AG10803 (cell line): Measurements from ENCODE around the gene ESF1.
"Not testable (repeated sequence)": the region's sequence is repeated elsewhere in the genome, so short reads cannot be mapped to it uniquely, and the experiment has no call there.

ENCODE experiments used
- DNase-seq: peaks from one replicate; pipeline ENCODE4 v3.0.0; 2010; ENCODE audit warnings: low read depth
- H3K4me3 ChIP-seq: 2 replicates; pipeline ENCODE4 v1.5.1; 2011; ENCODE audit warnings: mild to moderate bottlenecking, low read length, control low read depth
- TF ChIP-seq, protein P1 (sequence below): conservative IDR thresholded peaks from 2 replicates; pipeline ENCODE4 v1.5.1; 2011; ENCODE audit warnings: mild to moderate bottlenecking, low read length, control low read depth, inconsistent platforms

ESF1 gene

DNA sequence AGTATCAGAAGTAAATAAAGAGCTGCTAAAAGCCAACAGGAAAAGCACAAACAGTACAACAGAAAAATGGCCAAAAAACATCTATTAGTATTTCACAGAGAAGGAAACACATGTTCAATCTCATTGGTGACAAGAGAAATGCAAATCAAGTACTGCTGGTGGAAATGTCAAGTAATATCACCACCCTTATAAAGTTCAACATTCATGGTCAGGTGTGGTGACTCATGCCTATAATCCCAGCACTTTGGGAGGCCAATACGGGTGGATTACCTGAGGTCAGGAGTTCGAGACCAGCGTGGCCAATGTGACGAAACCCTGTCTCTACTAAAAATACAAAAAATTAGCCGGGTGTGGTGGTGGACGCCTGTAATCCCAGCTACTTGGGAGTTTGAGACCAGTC lies 42.8 kb downstream of the ESF1 start:
- DNase-seq = no peak
- TF ChIP-seq, protein P1, sequence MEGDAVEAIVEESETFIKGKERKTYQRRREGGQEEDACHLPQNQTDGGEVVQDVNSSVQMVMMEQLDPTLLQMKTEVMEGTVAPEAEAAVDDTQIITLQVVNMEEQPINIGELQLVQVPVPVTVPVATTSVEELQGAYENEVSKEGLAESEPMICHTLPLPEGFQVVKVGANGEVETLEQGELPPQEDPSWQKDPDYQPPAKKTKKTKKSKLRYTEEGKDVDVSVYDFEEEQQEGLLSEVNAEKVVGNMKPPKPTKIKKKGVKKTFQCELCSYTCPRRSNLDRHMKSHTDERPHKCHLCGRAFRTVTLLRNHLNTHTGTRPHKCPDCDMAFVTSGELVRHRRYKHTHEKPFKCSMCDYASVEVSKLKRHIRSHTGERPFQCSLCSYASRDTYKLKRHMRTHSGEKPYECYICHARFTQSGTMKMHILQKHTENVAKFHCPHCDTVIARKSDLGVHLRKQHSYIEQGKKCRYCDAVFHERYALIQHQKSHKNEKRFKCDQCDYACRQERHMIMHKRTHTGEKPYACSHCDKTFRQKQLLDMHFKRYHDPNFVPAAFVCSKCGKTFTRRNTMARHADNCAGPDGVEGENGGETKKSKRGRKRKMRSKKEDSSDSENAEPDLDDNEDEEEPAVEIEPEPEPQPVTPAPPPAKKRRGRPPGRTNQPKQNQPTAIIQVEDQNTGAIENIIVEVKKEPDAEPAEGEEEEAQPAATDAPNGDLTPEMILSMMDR = no peak
- H3K4me3 ChIP-seq = no peak overlapping the region

DNA sequence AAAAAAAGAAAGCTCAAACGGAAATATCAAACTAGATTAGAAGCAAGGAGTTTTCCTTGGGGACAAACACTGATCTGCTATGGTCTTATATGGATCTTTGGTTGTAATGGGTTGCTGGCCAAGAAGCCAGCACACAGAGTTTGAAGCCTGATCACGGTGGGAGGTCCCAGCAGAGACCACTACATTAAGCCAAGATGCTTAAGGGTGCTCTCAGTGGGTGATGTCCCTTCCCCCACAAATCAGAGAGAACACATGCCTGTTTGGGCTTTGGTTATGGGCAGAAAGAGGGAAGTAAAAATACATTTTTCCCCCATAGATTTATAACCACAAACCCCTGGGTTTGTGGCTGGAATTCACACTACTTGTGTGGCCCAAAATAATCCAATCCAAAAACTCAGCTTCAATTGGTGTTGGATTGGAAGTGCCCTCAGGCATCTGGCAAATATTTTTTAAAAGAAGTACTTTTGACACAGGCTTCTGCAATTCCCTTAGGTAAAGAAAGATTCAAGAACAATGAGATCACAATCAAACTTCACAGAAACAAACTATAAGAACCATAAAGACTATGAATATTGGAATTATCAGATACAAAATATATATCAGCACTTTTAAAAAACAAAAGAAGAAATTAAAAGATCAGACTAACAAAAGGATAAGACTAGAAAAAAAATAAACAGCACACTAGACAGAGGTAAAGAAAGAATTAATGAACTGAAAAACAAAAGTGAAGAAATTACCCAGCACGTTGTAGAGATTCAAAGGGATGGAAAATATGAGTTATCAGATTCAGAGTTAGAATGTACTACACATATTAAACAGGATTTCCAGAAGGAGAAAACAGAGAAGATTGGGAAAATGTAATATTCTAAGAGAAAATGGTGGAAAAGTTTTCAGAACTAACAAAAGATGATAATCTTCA lies 44.7 kb downstream of the ESF1 start:
- TF ChIP-seq, protein P1 = no peak
- peak; percentile 17 for DNase-seq

GRCh38 chr20:13738187-13738586 lies 46.5 kb downstream of the ESF1 start:
- not testable (repeated sequence) for H3K4me3 ChIP-seq, DNase-seq

More for the DNA sequence above, 44.7 kb downstream of the ESF1 start:
- no peak overlapping the region for H3K4me3 ChIP-seq

- TF ChIP-seq, protein P1 = no peak
- no peak overlapping the region for H3K4me3 ChIP-seq
- DNase-seq = peak; percentile 91
Measured at GRCh38 chr20:13736436-13737191, 48.1 kb downstream of the ESF1 start.

DNA sequence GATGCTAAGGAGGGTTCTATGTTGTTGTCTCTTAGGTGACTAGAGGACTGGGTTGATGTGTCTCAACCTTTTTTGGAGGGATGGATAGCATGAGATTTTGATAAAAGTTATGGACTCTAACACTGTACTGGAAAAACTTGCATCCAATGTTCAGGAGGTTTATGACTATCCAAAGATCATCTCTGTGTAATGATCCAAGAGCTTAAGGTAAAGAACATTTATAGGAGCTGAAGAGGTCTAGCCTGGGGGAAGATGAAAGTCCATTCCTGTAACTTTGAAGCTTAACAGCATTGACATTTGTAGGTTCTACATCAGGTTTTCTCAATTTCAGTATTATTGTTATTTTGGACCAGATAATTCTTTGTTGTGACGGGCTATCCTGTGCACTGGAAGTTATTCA lies 48.9 kb downstream of the ESF1 start:
- TF ChIP-seq, protein P1 = no peak
- no peak overlapping the region for H3K4me3 ChIP-seq
- no peak for DNase-seq

GRCh38 chr20:13723011-13723410 lies 61.7 kb downstream of the ESF1 start:
- DNase-seq = peak; percentile 37
- no peak overlapping the region for H3K4me3 ChIP-seq
- TF ChIP-seq, protein P1 = no peak

GRCh38 chr20:13718171-13718570 lies 66.5 kb downstream of the ESF1 start:
- TF ChIP-seq, protein P1 = no peak
- H3K4me3 ChIP-seq = no peak overlapping the region
- no peak for DNase-seq
